ENCODE results near the gene SLC1A3.

SLC1A3 gene

GRCh38 chr5:36631620-36632362 is 25.4 kb downstream of the SLC1A3 start:
- TF ChIP-seq CTCF (IDR thresholded peaks at IDR 0.05; ENCODE audit: low read depth, low read length), result no peak
- H3K4me3 ChIP-seq (ENCODE audit: low read depth, low read length), result no peak overlapping the region

- TF ChIP-seq CTCF (IDR thresholded peaks at IDR 0.05; ENCODE audit: low read depth, low read length), result no peak
- H3K4me3 ChIP-seq (ENCODE audit: low read depth, low read length), result no peak overlapping the region
Observed at GRCh38 chr5:36632363-36632664, 25.9 kb downstream of the SLC1A3 start.

GRCh38 chr5:36635721-36636390 is 29.4 kb downstream of the SLC1A3 start:
- no peak overlapping the region for H3K4me3 ChIP-seq (ENCODE audit: low read depth, low read length)
- no peak for TF ChIP-seq CTCF (IDR thresholded peaks at IDR 0.05; ENCODE audit: low read depth, low read length)

GRCh38 chr5:36637101-36637500 is 30.7 kb downstream of the SLC1A3 start:
- H3K4me3 ChIP-seq (ENCODE audit: low read depth, low read length), result no peak overlapping the region
- TF ChIP-seq CTCF (IDR thresholded peaks at IDR 0.05; ENCODE audit: low read depth, low read length), result no peak

GRCh38 chr5:36637516-36637915 is 31.1 kb downstream of the SLC1A3 start:
- no peak for TF ChIP-seq CTCF (IDR thresholded peaks at IDR 0.05; ENCODE audit: low read depth, low read length)
- H3K4me3 ChIP-seq (ENCODE audit: low read depth, low read length), result no peak overlapping the region

- H3K4me3 ChIP-seq (ENCODE audit: low read depth, low read length), result no peak overlapping the region
- TF ChIP-seq CTCF (IDR thresholded peaks at IDR 0.05; ENCODE audit: low read depth, low read length), result no peak
Observed at GRCh38 chr5:36638056-36638455, 31.6 kb downstream of the SLC1A3 start.

- no peak overlapping the region for H3K4me3 ChIP-seq (ENCODE audit: low read depth, low read length)
- no peak for TF ChIP-seq CTCF (IDR thresholded peaks at IDR 0.05; ENCODE audit: low read depth, low read length)
Observed at GRCh38 chr5:36640949-36641348, 34.5 kb downstream of the SLC1A3 start.
